Fibroblast of villous mesenchyme (primary cell): ENCODE measurements around the gene CRACDL. TPM values are rescaled to one million over a fixed set of nuclear protein-coding genes. Genes with fewer than 3 reads are reported as not detected.
"Not testable (repeated sequence)": the region's sequence is repeated elsewhere in the genome, so short reads cannot be mapped to it uniquely, and the experiment has no call there.

Experiments used
- DNase-seq: peaks from one replicate; pipeline ENCODE4 v3.0.0-alpha.2; 2010; ENCODE audit warnings: low read depth
- H3K4me3 ChIP-seq: 2 replicates; pipeline ENCODE4 v1.5.1; 2011; ENCODE audit warnings: low read depth, mild to moderate bottlenecking, low read length
- CTCF ChIP-seq: IDR thresholded peaks from 2 replicates; pipeline ENCODE4 v1.5.1; 2012; ENCODE audit warnings: low read depth, mild to moderate bottlenecking, low read length; ENCODE audit not compliant: insufficient read depth
- total RNA-seq: library from RNA; depleted of rRNA; stranded (reverse); fragments of >200 nt; gene quantifications from 2 replicates; pipeline ENCODE4 v1.2.3, GENCODE V29; 2012

Gene CRACDL
- total RNA-seq, 1 donor: not detected

GRCh38 chr2:98901291-98901690 lies 34.7 kb downstream of the CRACDL start:
- no peak for TF ChIP-seq CTCF
- DNase-seq: no peak
- no peak overlapping the region for H3K4me3 ChIP-seq

- H3K4me3 ChIP-seq: no peak overlapping the region
- no peak for TF ChIP-seq CTCF
- no peak for DNase-seq
Measured at GRCh38 chr2:98900721-98901120, 35.3 kb downstream of the CRACDL start.

- not testable (repeated sequence) for H3K4me3 ChIP-seq
Measured at GRCh38 chr2:98899703-98900078, 36.3 kb downstream of the CRACDL start.

GRCh38 chr2:98899041-98899702 lies 36.9 kb downstream of the CRACDL start:
- no peak overlapping the region for H3K4me3 ChIP-seq
- DNase-seq: no peak
- TF ChIP-seq CTCF: no peak

More at GRCh38 chr2:98899703-98900078, 36.3 kb downstream of the CRACDL start:
- DNase-seq: not testable (repeated sequence)

GRCh38 chr2:98898423-98898841 lies 37.6 kb downstream of the CRACDL start:
- no peak for DNase-seq
- TF ChIP-seq CTCF: no peak

GRCh38 chr2:98897746-98898145 lies 38.3 kb downstream of the CRACDL start:
- no peak for DNase-seq
- no peak overlapping the region for H3K4me3 ChIP-seq
- TF ChIP-seq CTCF: no peak

More at GRCh38 chr2:98898423-98898841, 37.6 kb downstream of the CRACDL start:
- H3K4me3 ChIP-seq: no peak overlapping the region

- H3K4me3 ChIP-seq: no peak overlapping the region
- no peak for TF ChIP-seq CTCF
- no peak for DNase-seq
Measured at GRCh38 chr2:98896944-98897343, 39.1 kb downstream of the CRACDL start.
